HCT116 (cell line): Measurements from ENCODE around the gene BAZ1B. TPM values are rescaled to one million over a fixed set of nuclear protein-coding genes. Genes with fewer than 3 reads are reported as not detected.
"Not testable (repeated sequence)": the region's sequence is repeated elsewhere in the genome, so short reads cannot be mapped to it uniquely, and the experiment has no call there.

Experiments
- ATAC-seq: fragments of 200-7000 bp; cut with Tn5 transposase; 2 replicates; pipeline ENCODE4 v1.9.1; 2020; ENCODE audit warnings: mild to moderate bottlenecking, moderate library complexity
- BruUV-seq: library from RNA; stranded (reverse); fragments of 400-500 nt; replicated peaks from 2 replicates; lab custom pipeline; 2021; lab: Mats Ljungman, UMichigan
- CTCF ChIA-PET: fragments of 300-600 bp; sonication (Branson Sonifier 250); formaldehyde crosslinking; loops from one replicate; lab custom pipeline; 2021; ENCODE audit warnings: antibody characterized with exemption; lab: Charles Lee
- POLR2A ChIA-PET: fragments of 300-600, 350-600 bp; sonication (Branson Sonifier 250); formaldehyde crosslinking; loops from one replicate; lab custom pipeline; 2021; ENCODE audit warnings: antibody characterized with exemption; lab: Charles Lee
- RAD21 ChIA-PET, 2 experiments: fragments of 300-600 bp; sonication (Branson Sonifier 250); formaldehyde crosslinking; loops; one replicate each; lab custom pipeline; 2023; ENCODE audit warnings: low total read pairs in 2 of 2; ENCODE audit not compliant: uncharacterized antibody in 2 of 2, unreplicated experiment in 2 of 2, low non-redundant PET in 1 of 2; lab: Charles Lee
- DNase-seq: peaks from one replicate; pipeline ENCODE4 v3.0.0-alpha.2; 2010; ENCODE audit warnings: low read depth, low spot score
- H2AFZ ChIP-seq: fragments of 200-600 bp; shearing (Covaris generic), sonication (generic); 2 replicates; pipeline ENCODE4 v1.6.1; 2017; ENCODE audit warnings: low read depth, mixed run types, mixed read lengths, antibody characterized with exemption, low read length; ENCODE audit not compliant: poor library complexity, severe bottlenecking
- H3K27ac ChIP-seq: 2 replicates; pipeline ENCODE4 v1.5.1; 2012; ENCODE audit warnings: low read depth, low read length
- H3K27me3 ChIP-seq: fragments of 200-600 bp; sonication (generic); 2 replicates; pipeline ENCODE4 v1.6.1; 2016; ENCODE audit warnings: mixed run types, low read length, mixed read lengths; ENCODE audit not compliant: insufficient read depth
- H3K36me3 ChIP-seq, 2 experiments: fragments of 200-500 bp in 1 of 2; fragments of 200-600 bp in 1 of 2; sonication (Bioruptor generic) in 1 of 2; sonication (generic) in 1 of 2; 2 replicates each; pipeline versions ENCODE4 v1.5.1 to v1.6.1; 2014 to 2016; ENCODE audit warnings: low read length in 2 of 2, inconsistent platforms in 1 of 2, mixed read lengths in 1 of 2, mixed run types in 1 of 2; ENCODE audit not compliant: insufficient read depth in 2 of 2, control insufficient read depth in 1 of 2
- H3K4me1 ChIP-seq, 2 experiments: fragments of 200-600 bp in 1 of 2; sonication (generic) in 1 of 2; 2 replicates each; pipeline versions ENCODE4 v1.5.1 to v1.6.1; 2012 to 2017; ENCODE audit warnings: low read length in 2 of 2, inconsistent platforms in 1 of 2, mild to moderate bottlenecking in 1 of 2, mixed read lengths in 1 of 2, mixed run types in 1 of 2, moderate library complexity in 1 of 2; ENCODE audit not compliant: insufficient read depth in 2 of 2, control insufficient read depth in 1 of 2
- H3K4me2 ChIP-seq: fragments of 200-600 bp; sonication (generic); 2 replicates; pipeline ENCODE4 v1.6.1; 2017; ENCODE audit warnings: mixed run types, low read length, mixed read lengths
- H3K4me3 ChIP-seq, 2 experiments: fragments of 200-600 bp in 1 of 2; sonication (generic) in 1 of 2; replicated peaks in 1 of 2; 2 replicates each; pipeline ENCODE4 v1.5.1; 2011 to 2016; ENCODE audit warnings: low read length in 2 of 2, control low read depth in 1 of 2, low read depth in 1 of 2, mild to moderate bottlenecking in 1 of 2, mixed read lengths in 1 of 2, mixed run types in 1 of 2
- H3K79me2 ChIP-seq: fragments of 200-600 bp; sonication (generic); 2 replicates; pipeline ENCODE4 v1.6.1; 2017; ENCODE audit warnings: mild to moderate bottlenecking, mixed run types, low read length, moderate library complexity, mixed read lengths; ENCODE audit not compliant: insufficient read depth
- H3K9ac ChIP-seq: fragments of 200-600 bp; sonication (generic); 2 replicates; pipeline ENCODE4 v1.6.1; 2016; ENCODE audit warnings: low read length, mixed read lengths
- H3K9me2 ChIP-seq: fragments of 200-600 bp; sonication (generic), shearing (Covaris generic); 2 replicates; pipeline ENCODE4 v1.6.1; 2017; ENCODE audit warnings: mixed run types, mild to moderate bottlenecking, moderate library complexity; ENCODE audit not compliant: insufficient read depth
- H3K9me3 ChIP-seq, 2 experiments: fragments of 200-500 bp in 1 of 2; fragments of 200-600 bp in 1 of 2; sonication (Bioruptor generic) in 1 of 2; sonication (generic) in 1 of 2; 2 replicates each; pipeline ENCODE4 v1.6.1; 2014 to 2017; ENCODE audit warnings: low read length in 2 of 2, mixed read lengths in 2 of 2, inconsistent platforms in 1 of 2, low read depth in 1 of 2, mild to moderate bottlenecking in 1 of 2, mixed run types in 1 of 2, moderate library complexity in 1 of 2; ENCODE audit not compliant: control insufficient read depth in 1 of 2, insufficient read depth in 1 of 2
- H4K20me1 ChIP-seq: fragments of 200-600 bp; sonication (generic), shearing (Covaris generic); 2 replicates; pipeline ENCODE4 v1.6.1; 2017; ENCODE audit warnings: mixed run types, mild to moderate bottlenecking, moderate library complexity; ENCODE audit not compliant: insufficient read depth
- CBX3 ChIP-seq: IDR thresholded peaks from 2 replicates; pipeline ENCODE4 v1.6.1; 2012; ENCODE audit warnings: low read depth
- POLR2A ChIP-seq: IDR thresholded peaks from 2 replicates; pipeline ENCODE4 v1.7.0; 2011; ENCODE audit warnings: borderline replicate concordance; ENCODE audit not compliant: insufficient read depth, insufficient read length; ENCODE audit errors: extremely low read depth
- RAD21 ChIP-seq: IDR thresholded peaks from 2 replicates; pipeline ENCODE4 v1.6.1; 2012; ENCODE audit warnings: low read depth, mild to moderate bottlenecking
- SIN3A ChIP-seq: IDR thresholded peaks from 2 replicates; pipeline ENCODE4 v1.6.1; 2012; ENCODE audit warnings: low read depth
- SP1 ChIP-seq: IDR thresholded peaks from 2 replicates; pipeline ENCODE4 v1.6.1; 2012; ENCODE audit warnings: low read depth
- SRF ChIP-seq: IDR thresholded peaks from 2 replicates; pipeline ENCODE4 v1.6.1; 2012; ENCODE audit warnings: low read depth
- YY1 ChIP-seq: IDR thresholded peaks from 2 replicates; pipeline ENCODE4 v1.6.1; 2011; ENCODE audit warnings: low read length, low read depth, moderate library complexity, mild to moderate bottlenecking; ENCODE audit not compliant: insufficient replicate concordance; ENCODE audit errors: extremely low read depth
- ZFX ChIP-seq: fragments of 450-650 bp; IDR thresholded peaks from 2 replicates; pipeline ENCODE4 v1.6.1; 2017
- ZNF274 ChIP-seq: fragments of 200-500 bp; sonication (Bioruptor generic); IDR thresholded peaks from 2 replicates; pipeline ENCODE4 v1.6.1; 2014; ENCODE audit warnings: mild to moderate bottlenecking, low read depth, low read length, inconsistent platforms
- intact Hi-C: fragments of 100-400 bp; cut with micrococcal nuclease; formaldehyde crosslinking; loops from 2 replicates; pipeline ENCODE4 v1.10.0; 2022
- total RNA-seq: library from RNA; stranded (reverse); gene quantifications from one replicate; pipeline ENCODE4 v1.2.1, GENCODE V29; 2021; ENCODE audit not compliant: unreplicated experiment
- TF ChIP-seq, protein P1 (sequence below): IDR thresholded peaks from 2 replicates; pipeline ENCODE4 v1.6.1; 2012
- TF ChIP-seq, protein P2 (sequence below): IDR thresholded peaks from 2 replicates; pipeline ENCODE4 v1.6.1; 2011; ENCODE audit warnings: mild to moderate bottlenecking, low read length, moderate library complexity; ENCODE audit not compliant: insufficient replicate concordance; ENCODE audit errors: extremely low read depth
- TF ChIP-seq, protein P3 (sequence below), 3 experiments: fragments of 200-600 bp in 1 of 3; sonication (generic) in 1 of 3; IDR thresholded peaks in 2 of 3; conservative IDR thresholded peaks in 1 of 3; 2 replicates each; pipeline ENCODE4 v1.5.1; 2012 to 2017; ENCODE audit warnings: low read depth in 2 of 3, low read length in 2 of 3, antibody characterized with exemption in 1 of 3, borderline replicate concordance in 1 of 3, control low read depth in 1 of 3, mild to moderate bottlenecking in 1 of 3, mixed read lengths in 1 of 3, mixed run types in 1 of 3, moderate library complexity in 1 of 3; ENCODE audit not compliant: insufficient read depth in 1 of 3

BAZ1B gene
- total RNA-seq, 1 experiment from 2014 or later: 81.1 TPM

DNA sequence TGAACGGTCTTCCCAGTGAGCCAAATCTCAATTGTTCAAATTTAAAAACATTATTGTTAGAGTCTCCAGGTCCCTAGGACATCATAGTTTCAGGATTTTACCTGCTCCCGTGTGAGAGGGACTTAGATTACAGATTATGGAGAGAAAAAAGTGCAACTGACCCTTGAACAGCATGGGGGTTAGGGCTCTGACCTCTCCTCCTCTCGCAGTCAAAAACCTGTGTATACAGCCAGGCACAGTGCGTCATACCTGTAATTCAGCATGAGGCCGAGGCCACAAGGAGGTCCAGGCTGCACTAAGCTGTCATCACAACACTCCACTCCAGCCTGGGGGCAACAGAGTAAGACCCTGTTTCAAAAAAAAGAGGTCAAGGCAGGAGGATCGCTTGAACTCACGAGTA is 25.5 kb downstream of the BAZ1B start (continued):
- no peak for TF ChIP-seq SP1

DNA sequence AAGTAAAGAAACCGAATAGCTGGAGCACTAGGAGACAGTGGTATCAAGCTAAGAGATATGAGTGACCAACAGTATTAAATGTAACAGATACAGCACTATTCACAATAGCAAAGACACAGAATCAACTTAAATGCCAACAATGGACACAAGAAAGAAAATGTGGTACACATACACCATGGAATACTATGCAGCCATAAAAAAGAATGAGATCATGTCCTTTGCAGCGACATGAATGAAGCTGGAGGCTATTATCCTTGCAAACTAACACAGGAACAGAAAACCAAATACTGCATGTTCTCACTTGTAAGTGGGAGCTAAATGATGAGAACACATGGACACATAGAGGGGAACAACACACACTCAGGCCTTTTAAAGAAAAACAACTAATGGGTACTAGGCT is 26.6 kb downstream of the BAZ1B start:
- H3K9me3 ChIP-seq, H3K9me2 ChIP-seq, H3K4me3 ChIP-seq, RAD21 ChIA-PET, CTCF ChIA-PET, H4K20me1 ChIP-seq, H2AFZ ChIP-seq, H3K27ac ChIP-seq, H3K4me1 ChIP-seq, H3K9ac ChIP-seq, H3K27me3 ChIP-seq, intact Hi-C loops, POLR2A ChIA-PET, H3K4me2 ChIP-seq, ATAC-seq, DNase-seq: not testable (repeated sequence)
- TSS peak; percentile 12 for BruUV-seq
- H3K79me2 ChIP-seq: peaks cover 94% of the 10 kb centered on the region
- peaks cover 50 to 76% of the 10 kb centered on the region in 2 experiments for H3K36me3 ChIP-seq

DNA sequence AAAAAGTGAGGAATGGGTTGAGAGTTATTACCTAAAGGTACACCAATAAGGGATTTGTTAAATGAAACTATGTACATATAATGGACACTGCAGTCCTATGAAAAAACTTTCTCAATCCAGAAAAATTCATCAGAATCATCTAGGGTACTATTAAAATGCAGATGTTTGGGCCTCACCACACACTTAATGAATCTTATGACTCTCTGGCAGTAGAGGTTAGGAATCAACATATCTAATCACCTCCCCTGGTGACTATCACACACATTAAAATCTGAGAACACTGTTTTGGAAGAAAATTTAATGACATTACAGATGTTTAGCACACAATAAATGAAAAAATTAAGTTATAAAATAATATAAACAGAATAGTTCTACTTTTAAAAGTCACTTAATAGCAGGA is 32.1 kb downstream of the BAZ1B start:
- H3K27ac ChIP-seq: no peak overlapping the region
- H3K4me2 ChIP-seq: no peak overlapping the region
- no TSS peak for BruUV-seq
- H3K9me2 ChIP-seq: no peaks in the 10 kb centered on the region
- ChIA-PET POLR2A (no interaction called here), CTCF (no interaction called here), RAD21 (no interaction called here)
- no peak for DNase-seq
- no peak overlapping the region for H2AFZ ChIP-seq
- peaks cover 9% of the 10 kb centered on the region for H4K20me1 ChIP-seq
- no peaks in the 10 kb centered on the region for H3K4me1 ChIP-seq
- H3K9ac ChIP-seq: no peak overlapping the region
- no peak overlapping the region for H3K4me3 ChIP-seq
- intact Hi-C loops: no loop called here
- no peak for ATAC-seq
- no peaks in the 10 kb centered on the region for H3K27me3 ChIP-seq
- peaks cover 48 to 67% of the 10 kb centered on the region in 2 experiments for H3K36me3 ChIP-seq
- H3K9me3 ChIP-seq: no peaks in the 10 kb centered on the region
- peaks cover 94% of the 10 kb centered on the region for H3K79me2 ChIP-seq
- no peak for TF ChIP-seq RAD21
- TF ChIP-seq SRF: no peak
- no peak for TF ChIP-seq ZFX
- no peak for TF ChIP-seq ZNF274
- TF ChIP-seq, protein P1, sequence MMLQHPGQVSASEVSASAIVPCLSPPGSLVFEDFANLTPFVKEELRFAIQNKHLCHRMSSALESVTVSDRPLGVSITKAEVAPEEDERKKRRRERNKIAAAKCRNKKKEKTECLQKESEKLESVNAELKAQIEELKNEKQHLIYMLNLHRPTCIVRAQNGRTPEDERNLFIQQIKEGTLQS: no peak
- TF ChIP-seq SIN3A: no peak
- TF ChIP-seq, protein P2, sequence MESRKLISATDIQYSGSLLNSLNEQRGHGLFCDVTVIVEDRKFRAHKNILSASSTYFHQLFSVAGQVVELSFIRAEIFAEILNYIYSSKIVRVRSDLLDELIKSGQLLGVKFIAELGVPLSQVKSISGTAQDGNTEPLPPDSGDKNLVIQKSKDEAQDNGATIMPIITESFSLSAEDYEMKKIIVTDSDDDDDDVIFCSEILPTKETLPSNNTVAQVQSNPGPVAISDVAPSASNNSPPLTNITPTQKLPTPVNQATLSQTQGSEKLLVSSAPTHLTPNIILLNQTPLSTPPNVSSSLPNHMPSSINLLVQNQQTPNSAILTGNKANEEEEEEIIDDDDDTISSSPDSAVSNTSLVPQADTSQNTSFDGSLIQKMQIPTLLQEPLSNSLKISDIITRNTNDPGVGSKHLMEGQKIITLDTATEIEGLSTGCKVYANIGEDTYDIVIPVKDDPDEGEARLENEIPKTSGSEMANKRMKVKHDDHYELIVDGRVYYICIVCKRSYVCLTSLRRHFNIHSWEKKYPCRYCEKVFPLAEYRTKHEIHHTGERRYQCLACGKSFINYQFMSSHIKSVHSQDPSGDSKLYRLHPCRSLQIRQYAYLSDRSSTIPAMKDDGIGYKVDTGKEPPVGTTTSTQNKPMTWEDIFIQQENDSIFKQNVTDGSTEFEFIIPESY: no peak
- no peak for TF ChIP-seq POLR2A
- TF ChIP-seq CBX3: no peak
- no peak for TF ChIP-seq YY1
- TF ChIP-seq, protein P3, sequence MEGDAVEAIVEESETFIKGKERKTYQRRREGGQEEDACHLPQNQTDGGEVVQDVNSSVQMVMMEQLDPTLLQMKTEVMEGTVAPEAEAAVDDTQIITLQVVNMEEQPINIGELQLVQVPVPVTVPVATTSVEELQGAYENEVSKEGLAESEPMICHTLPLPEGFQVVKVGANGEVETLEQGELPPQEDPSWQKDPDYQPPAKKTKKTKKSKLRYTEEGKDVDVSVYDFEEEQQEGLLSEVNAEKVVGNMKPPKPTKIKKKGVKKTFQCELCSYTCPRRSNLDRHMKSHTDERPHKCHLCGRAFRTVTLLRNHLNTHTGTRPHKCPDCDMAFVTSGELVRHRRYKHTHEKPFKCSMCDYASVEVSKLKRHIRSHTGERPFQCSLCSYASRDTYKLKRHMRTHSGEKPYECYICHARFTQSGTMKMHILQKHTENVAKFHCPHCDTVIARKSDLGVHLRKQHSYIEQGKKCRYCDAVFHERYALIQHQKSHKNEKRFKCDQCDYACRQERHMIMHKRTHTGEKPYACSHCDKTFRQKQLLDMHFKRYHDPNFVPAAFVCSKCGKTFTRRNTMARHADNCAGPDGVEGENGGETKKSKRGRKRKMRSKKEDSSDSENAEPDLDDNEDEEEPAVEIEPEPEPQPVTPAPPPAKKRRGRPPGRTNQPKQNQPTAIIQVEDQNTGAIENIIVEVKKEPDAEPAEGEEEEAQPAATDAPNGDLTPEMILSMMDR (IDR thresholded peaks at IDR 0.05 in 2 of 3, conservative IDR thresholded peaks at IDR 0.05 in 1 of 3; ENCODE audit: borderline replicate concordance in 1 of 3, insufficient read depth in 1 of 3, low read depth in 2 of 3, low read length in 2 of 3): no peak
